HG03565 (cell line): ENCODE data around the gene NRG3.

Experiments
- ATAC-seq: cut with Tn5 transposase; IDR thresholded peaks from one replicate; pipeline ENCODE4 v1.9.1; 2021; ENCODE audit warnings: mild to moderate bottlenecking, moderate library complexity; ENCODE audit not compliant: unreplicated experiment

NRG3 gene

GRCh38 chr10:82551506-82551905, 676.5 kb downstream of the NRG3 start:
- no peak for ATAC-seq

DNA sequence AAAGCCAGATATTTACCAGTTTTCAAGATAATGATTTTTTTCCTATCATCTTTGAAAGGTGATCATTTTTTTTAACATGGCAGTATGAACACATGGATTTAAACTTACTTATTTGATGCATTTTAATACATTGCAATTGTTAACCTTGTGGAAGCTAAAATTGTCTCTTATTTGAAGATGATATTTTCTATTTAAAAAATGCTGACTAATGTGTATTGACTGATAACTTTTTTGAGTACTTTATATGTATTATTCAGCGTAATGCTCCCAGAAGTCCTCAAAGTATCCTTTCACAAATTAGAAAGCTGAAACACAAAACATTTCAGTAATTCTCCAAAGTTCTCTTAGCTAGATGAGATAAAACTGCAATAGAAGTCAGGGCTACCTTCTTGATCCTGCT, 677.3 kb downstream of the NRG3 start:
- ATAC-seq, result no peak

GRCh38 chr10:82554381-82554780, 679.4 kb downstream of the NRG3 start:
- no peak for ATAC-seq

GRCh38 chr10:82558014-82558607, 683.1 kb downstream of the NRG3 start:
- no peak for ATAC-seq

DNA sequence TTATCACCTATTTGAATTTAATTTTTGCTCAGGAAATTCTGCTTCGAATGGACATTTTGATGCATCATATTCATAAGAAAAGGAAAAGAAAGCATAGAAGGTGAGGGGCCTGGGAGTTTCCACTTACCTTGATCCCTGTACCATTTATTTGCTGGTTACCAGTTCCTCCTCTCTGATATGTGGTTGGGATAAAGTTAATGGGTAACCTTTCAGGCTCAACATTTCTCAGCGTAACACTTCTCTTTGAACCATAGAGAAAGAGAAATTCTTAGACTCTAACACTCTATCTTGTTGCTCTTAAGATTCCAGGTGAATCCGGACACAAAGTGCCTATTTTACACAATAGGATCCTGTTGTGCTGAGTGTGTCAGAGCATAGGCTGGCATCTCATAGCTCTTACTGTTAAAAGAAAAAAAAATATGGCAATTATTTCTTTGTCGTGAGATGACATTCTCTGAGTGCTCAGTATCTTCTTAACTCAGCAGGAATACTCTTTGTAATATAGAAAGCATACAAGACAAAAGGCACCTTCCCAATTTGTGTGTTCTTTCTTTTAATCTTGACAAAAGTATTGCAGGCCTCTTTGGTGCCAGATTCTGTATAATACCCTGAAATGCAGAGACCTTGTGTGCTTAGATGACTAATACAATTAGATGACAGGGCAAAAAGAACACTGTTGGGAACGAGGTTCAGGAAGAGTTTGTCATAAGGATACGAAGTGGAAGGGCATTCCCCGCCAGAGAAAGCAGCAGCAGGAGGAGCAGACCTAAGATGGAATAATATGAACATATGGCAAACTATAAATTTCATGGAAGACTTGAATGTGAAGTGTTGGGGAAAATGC, 689.6 kb downstream of the NRG3 start:
- ATAC-seq, result no peak

DNA sequence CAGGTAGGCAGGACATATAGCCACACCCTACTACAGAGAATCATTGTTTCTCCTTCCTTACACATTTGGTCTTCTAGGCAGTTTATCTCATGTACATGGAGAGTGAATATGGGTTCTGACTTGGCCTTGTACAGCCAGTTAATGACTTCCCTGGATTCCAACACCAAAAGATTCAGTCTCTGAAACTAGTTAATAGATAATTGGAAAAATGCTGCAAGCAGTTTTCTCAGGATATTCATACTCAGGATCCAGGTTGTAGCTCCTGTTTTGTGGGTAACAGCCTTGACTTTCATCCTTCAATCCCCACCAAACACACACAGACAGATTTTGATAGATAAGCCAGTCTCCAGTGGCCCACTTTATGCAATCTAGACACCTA, 690.2 kb downstream of the NRG3 start:
- no peak for ATAC-seq

DNA sequence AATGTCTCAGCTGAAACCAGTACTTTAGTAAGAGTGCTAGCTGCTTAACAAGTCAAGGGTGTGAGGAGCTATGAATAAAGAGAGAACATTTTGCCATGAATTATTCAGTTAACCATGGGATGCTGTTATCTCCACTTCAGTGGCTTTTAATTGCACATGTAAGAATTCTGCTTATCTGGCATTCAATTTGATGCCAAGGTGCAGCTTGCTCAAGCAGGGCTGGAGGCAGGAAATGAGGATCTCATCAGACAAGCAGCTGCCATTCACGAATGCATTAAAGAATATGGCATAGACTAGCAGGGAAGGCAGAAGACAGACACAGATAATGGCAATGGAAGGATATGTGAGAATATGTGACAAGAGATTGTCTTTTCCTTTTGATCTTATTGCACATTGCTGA, 697.8 kb downstream of the NRG3 start:
- no peak for ATAC-seq

DNA sequence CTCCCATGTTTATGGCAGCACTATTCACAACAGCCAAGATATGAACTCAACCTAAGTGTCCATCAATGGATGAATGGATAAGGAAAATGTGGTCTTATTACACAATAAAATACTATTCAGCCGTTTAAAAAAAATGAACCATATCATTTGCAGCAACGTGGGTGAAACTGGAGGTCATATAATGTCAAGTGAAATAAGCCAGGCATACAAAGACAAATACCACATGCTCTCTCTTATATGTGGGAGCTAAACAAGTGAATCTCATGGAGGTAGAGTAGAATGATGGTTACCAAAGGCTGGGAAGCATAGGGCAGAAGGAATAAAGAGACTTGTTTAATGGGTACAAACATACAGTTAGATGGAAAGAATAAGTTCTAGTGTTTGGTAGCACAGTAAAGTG, 699.1 kb downstream of the NRG3 start:
- ATAC-seq, result no peak

GRCh38 chr10:82575318-82575717, 700.3 kb downstream of the NRG3 start:
- ATAC-seq, result no peak

GRCh38 chr10:82576093-82576492, 701.1 kb downstream of the NRG3 start:
- ATAC-seq, result no peak

GRCh38 chr10:82581940-82582339, 706.9 kb downstream of the NRG3 start:
- ATAC-seq, result no peak

DNA sequence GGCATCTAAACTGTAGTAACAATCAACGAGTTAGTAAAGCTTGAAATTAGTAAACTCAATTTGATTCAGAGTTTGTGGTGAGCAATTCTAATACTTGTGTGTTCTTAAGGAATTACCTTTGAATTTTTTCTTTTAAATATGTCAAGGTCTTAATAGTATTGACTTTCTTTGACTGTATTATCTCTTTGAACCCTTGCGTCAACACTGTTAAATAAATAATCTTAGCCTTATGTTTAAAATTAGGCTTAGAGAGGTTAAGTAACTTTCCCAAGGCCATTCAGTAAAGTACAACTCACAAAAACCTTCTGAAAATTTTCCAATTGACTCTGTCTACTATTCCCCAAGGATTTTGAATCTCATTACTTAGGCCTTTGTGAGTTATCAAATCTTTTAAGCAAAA, 716.4 kb downstream of the NRG3 start:
- no peak for ATAC-seq

- no peak for ATAC-seq
Measured at GRCh38 chr10:82597840-82598239, 722.8 kb downstream of the NRG3 start.

- no peak for ATAC-seq
Measured at GRCh38 chr10:82609845-82610244, 734.9 kb downstream of the NRG3 start.

GRCh38 chr10:82618007-82618406, 743.0 kb downstream of the NRG3 start:
- ATAC-seq, result no peak

DNA sequence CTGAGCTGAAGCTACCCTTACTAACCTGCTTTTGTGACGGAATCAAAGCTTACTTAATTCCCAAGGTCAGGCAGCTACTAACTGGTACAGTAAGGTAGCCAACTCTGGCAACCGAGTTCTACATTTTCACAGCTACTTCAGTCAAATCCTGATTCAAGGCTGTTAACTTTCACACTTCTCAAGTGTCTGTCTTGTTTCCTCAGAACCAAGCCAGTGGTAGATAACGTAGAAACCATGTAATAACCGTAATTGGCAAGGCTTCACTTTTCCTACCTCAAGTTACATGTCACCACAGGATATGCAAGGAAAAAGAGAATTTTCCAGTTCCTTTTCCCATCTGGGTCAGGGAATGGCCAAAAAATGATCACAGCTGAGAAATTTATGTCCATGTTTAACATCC, 746.7 kb downstream of the NRG3 start:
- ATAC-seq, result no peak

DNA sequence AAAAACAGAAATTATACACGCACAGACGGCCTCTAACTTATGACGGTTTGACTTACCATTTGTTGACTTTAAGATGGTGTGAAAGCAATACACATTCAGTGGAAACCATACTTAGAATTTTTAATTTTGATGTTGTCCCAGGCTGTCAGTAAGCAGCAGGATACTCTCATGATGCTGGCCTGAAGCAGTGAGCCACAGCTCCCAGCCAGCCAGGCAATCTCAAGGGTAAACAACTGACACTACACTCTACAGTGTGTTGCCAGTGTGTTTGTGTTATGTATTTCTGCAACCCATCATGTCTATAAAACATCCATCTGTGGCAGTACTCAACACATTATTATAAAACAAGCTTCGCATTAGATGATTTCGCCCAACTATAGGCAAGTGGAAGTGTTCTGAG, 747.5 kb downstream of the NRG3 start:
- no peak for ATAC-seq

- no peak for ATAC-seq
Measured at GRCh38 chr10:82625512-82626189, 750.7 kb downstream of the NRG3 start.

DNA sequence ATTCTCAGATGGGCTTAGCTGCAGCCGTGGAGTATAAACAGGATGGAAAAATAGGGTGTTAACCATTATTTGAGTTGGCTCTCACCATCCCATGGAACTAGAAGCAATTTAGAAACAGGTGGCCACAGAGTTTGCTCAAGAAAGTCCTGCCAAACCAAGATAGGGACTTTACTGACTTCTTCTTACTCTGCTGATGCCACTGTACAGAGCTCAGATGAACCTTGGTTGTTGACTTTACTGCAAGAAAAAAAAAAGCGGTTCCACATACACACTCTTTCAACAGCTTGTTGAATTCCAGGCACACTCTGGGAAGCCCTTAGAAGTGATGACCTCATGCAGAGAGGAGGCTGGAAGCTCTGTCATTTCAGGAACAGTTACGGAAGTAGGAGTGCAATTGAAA, 753.4 kb downstream of the NRG3 start:
- ATAC-seq, result no peak

DNA sequence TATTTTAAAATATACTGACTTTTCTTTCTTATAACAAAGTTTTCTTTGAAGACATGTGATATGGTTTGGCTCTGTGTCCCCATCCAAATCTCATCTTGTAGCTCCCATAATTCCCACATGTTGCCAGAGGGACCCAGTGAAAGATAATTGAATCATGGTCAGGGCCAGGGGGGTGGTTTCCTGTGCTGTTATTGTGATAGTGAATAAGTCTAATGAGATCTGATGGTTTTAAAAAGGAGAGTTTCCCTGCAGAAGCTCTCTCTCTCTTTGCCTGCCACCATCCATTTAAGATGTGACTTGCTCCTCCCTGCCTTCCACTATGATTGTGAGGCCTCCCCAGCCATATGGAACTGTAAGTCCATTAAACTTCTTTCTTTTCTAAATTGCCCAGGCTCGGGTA, 768.1 kb downstream of the NRG3 start:
- ATAC-seq, result no peak

DNA sequence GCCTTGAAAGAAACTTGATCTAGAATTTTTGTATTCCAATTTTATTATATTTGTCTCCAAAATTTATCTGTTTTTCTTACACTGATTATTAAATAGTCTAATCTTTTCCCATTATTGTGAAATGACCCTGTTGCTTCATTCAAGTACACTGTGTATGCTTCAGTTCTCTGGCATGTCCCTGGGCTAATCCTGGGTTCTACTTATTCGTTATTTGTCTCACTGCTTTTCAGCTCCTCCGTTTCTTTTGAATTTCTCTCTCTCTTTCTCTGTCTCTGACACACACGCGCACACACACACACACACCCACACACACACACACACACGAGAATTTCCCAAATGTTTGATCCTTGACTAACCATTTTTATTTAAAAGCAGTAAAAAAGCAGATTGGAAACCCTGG, 768.6 kb downstream of the NRG3 start:
- ATAC-seq, result no peak

GRCh38 chr10:82645221-82645620, 770.2 kb downstream of the NRG3 start:
- ATAC-seq, result no peak
